C4-2B (cell line): ENCODE data around the gene NINL.

Experiments used
- CTCF ChIP-seq: fragments of 450-650 bp; conservative IDR thresholded peaks from 2 replicates; pipeline ENCODE4 v1.5.1; 2017; ENCODE audit warnings: mild to moderate bottlenecking
- ZFX ChIP-seq: fragments of 450-650 bp; IDR thresholded peaks from 2 replicates; pipeline ENCODE4 v1.6.1; 2017

- TF ChIP-seq CTCF (no peak), ZFX (no peak)
Observed at GRCh38 chr20:25632940-25633790, 47.8 kb upstream of the NINL start.
